ENCODE data around the gene C21orf91.

Gene C21orf91

GRCh38 chr21:17793246-17794123 lies 25.7 kb downstream of the C21orf91 start:
- peaks cover 37% of the 10 kb centered on the region for H3K36me3 ChIP-seq
- no peaks in the 10 kb centered on the region for H3K27me3 ChIP-seq (ENCODE audit: insufficient read depth, low read depth, severe bottlenecking)
- no peaks in the 10 kb centered on the region for H3K9me3 ChIP-seq (ENCODE audit: severe bottlenecking)
- no peak for DNase-seq
- H3K4me3 ChIP-seq (ENCODE audit: low read depth, low read length), result no peak overlapping the region
- TF ChIP-seq CTCF (IDR thresholded peaks at IDR 0.05; ENCODE audit: low read depth, low read length), result no peak
- H3K27ac ChIP-seq, result no peak overlapping the region

GRCh38 chr21:17789656-17790055 lies 29.5 kb downstream of the C21orf91 start:
- Histone ChIP-seq H3K36me3 (peaks cover 27% of the 10 kb centered on the region), H3K27me3 (ENCODE audit: insufficient read depth, low read depth, severe bottlenecking) (no peaks in the 10 kb centered on the region), H3K9me3 (ENCODE audit: severe bottlenecking) (no peaks in the 10 kb centered on the region), H3K27ac (no peak overlapping the region), H3K4me3 (ENCODE audit: low read depth, low read length) (no peak overlapping the region)
- no peak for DNase-seq
- TF ChIP-seq CTCF (IDR thresholded peaks at IDR 0.05; ENCODE audit: low read depth, low read length), result no peak

DNA sequence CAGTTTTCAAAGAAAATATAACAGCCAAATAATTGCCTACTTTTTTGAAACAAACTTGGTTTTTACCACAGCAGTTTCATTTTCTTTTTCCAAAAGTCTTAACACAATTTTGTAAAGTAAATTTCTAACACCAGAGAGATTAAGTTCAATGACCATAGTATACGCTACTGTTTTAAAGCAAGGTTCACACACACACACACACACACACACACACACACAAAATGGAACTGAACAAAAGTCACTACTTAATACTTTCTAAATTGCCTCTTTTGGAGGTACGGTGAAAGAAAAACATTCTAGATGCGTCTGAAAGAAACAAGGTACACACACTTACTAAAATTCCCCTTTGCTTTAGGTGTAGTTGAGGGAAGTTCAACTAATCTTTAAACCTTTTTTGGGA lies 30.1 kb downstream of the C21orf91 start:
- Histone ChIP-seq H3K9me3 (ENCODE audit: severe bottlenecking) (no peaks in the 10 kb centered on the region), H3K4me3 (ENCODE audit: low read depth, low read length) (no peak overlapping the region), H3K36me3 (peaks cover 21% of the 10 kb centered on the region), H3K27ac (no peak overlapping the region), H3K27me3 (ENCODE audit: insufficient read depth, low read depth, severe bottlenecking) (no peaks in the 10 kb centered on the region)
- no peak for DNase-seq
- TF ChIP-seq CTCF (IDR thresholded peaks at IDR 0.05; ENCODE audit: low read depth, low read length), result no peak

- DNase-seq, result no peak
- Histone ChIP-seq H3K27ac (no peak overlapping the region), H3K9me3 (ENCODE audit: severe bottlenecking) (no peaks in the 10 kb centered on the region), H3K27me3 (ENCODE audit: insufficient read depth, low read depth, severe bottlenecking) (no peaks in the 10 kb centered on the region), H3K36me3 (peaks cover 11% of the 10 kb centered on the region), H3K4me3 (ENCODE audit: low read depth, low read length) (no peak overlapping the region)
- no peak for TF ChIP-seq CTCF (IDR thresholded peaks at IDR 0.05; ENCODE audit: low read depth, low read length)
Measured at GRCh38 chr21:17786851-17787181, 32.3 kb downstream of the C21orf91 start.

GRCh38 chr21:17786071-17786850 lies 32.9 kb downstream of the C21orf91 start:
- H3K27ac ChIP-seq, result no peak overlapping the region
- H3K9me3 ChIP-seq (ENCODE audit: severe bottlenecking), result no peaks in the 10 kb centered on the region
- no peak for DNase-seq
- no peaks in the 10 kb centered on the region for H3K27me3 ChIP-seq (ENCODE audit: insufficient read depth, low read depth, severe bottlenecking)
- H3K36me3 ChIP-seq, result peaks cover 11% of the 10 kb centered on the region
- no peak for TF ChIP-seq CTCF (IDR thresholded peaks at IDR 0.05; ENCODE audit: low read depth, low read length)
- H3K4me3 ChIP-seq (ENCODE audit: low read depth, low read length), result no peak overlapping the region

Data from WERI-Rb-1 (cell line).